ENCODE measurements around the gene PIGW.

The PIGW gene

DNA sequence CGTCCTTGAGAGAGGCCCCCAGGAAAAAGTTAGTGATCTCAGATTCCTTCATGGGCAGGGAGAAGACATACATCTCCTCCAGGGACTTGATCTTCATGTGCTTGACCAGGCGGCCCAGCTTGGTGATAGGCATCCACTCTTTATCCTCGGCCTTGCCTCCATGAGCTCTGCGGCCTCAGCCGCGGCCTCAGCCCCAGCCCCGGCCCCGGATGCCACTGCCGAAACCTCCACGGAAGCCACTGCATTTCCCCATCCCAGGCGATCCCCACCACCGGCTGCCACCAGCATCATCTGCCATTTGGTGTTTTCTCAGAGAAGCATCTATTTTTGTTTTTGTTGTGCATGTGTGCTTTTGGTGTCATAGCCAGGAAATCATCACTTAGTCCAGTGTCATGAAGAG lies 40.2 kb downstream of the PIGW start:
- TF ChIP-seq, protein P1, sequence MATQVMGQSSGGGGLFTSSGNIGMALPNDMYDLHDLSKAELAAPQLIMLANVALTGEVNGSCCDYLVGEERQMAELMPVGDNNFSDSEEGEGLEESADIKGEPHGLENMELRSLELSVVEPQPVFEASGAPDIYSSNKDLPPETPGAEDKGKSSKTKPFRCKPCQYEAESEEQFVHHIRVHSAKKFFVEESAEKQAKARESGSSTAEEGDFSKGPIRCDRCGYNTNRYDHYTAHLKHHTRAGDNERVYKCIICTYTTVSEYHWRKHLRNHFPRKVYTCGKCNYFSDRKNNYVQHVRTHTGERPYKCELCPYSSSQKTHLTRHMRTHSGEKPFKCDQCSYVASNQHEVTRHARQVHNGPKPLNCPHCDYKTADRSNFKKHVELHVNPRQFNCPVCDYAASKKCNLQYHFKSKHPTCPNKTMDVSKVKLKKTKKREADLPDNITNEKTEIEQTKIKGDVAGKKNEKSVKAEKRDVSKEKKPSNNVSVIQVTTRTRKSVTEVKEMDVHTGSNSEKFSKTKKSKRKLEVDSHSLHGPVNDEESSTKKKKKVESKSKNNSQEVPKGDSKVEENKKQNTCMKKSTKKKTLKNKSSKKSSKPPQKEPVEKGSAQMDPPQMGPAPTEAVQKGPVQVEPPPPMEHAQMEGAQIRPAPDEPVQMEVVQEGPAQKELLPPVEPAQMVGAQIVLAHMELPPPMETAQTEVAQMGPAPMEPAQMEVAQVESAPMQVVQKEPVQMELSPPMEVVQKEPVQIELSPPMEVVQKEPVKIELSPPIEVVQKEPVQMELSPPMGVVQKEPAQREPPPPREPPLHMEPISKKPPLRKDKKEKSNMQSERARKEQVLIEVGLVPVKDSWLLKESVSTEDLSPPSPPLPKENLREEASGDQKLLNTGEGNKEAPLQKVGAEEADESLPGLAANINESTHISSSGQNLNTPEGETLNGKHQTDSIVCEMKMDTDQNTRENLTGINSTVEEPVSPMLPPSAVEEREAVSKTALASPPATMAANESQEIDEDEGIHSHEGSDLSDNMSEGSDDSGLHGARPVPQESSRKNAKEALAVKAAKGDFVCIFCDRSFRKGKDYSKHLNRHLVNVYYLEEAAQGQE (IDR thresholded peaks at IDR 0.05; ENCODE audit: insufficient replicate concordance, low read depth), result no peak
- H3K27ac ChIP-seq (replicated peaks), result no peak overlapping the region
- no peak for DNase-seq (ENCODE audit: low read depth in 1 of 2, low spot score in 1 of 2)
- H3K4me3 ChIP-seq (replicated peaks; ENCODE audit: insufficient read depth, low read length), result no peak overlapping the region
- H3K27me3 ChIP-seq (ENCODE audit: insufficient read depth, poor library complexity, severe bottlenecking), result no peaks in the 10 kb centered on the region

DNA sequence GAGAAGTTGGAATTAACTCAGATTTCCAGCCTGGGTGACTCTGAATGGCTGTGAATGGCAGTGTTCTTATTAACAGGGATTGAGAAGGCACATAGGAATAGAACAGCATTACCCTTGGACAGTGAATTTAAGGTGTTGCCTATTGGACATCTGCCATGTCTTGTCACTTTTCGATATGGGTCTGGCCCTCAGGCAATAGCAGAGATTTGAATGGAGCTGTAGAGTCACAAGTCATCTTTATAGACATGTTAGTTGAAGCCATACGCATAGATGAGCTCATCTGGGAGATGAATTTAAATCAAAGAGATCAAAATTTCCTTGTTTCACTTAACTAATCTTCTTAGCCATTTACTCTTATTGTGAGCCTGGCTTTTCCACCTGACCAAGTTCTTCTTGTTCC lies 42.0 kb downstream of the PIGW start:
- DNase-seq (ENCODE audit: low read depth in 1 of 2, low spot score in 1 of 2), result no peak
- Histone ChIP-seq H3K27me3 (ENCODE audit: insufficient read depth, poor library complexity, severe bottlenecking) (no peaks in the 10 kb centered on the region), H3K27ac (replicated peaks) (no peak overlapping the region), H3K4me3 (replicated peaks; ENCODE audit: insufficient read depth, low read length) (no peak overlapping the region)
- TF ChIP-seq GABPA (IDR thresholded peaks at IDR 0.05; ENCODE audit: low read depth), result no peak
- TF ChIP-seq, protein P2, sequence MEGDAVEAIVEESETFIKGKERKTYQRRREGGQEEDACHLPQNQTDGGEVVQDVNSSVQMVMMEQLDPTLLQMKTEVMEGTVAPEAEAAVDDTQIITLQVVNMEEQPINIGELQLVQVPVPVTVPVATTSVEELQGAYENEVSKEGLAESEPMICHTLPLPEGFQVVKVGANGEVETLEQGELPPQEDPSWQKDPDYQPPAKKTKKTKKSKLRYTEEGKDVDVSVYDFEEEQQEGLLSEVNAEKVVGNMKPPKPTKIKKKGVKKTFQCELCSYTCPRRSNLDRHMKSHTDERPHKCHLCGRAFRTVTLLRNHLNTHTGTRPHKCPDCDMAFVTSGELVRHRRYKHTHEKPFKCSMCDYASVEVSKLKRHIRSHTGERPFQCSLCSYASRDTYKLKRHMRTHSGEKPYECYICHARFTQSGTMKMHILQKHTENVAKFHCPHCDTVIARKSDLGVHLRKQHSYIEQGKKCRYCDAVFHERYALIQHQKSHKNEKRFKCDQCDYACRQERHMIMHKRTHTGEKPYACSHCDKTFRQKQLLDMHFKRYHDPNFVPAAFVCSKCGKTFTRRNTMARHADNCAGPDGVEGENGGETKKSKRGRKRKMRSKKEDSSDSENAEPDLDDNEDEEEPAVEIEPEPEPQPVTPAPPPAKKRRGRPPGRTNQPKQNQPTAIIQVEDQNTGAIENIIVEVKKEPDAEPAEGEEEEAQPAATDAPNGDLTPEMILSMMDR (IDR thresholded peaks at IDR 0.05; ENCODE audit: insufficient read depth, low read length), result no peak

DNA sequence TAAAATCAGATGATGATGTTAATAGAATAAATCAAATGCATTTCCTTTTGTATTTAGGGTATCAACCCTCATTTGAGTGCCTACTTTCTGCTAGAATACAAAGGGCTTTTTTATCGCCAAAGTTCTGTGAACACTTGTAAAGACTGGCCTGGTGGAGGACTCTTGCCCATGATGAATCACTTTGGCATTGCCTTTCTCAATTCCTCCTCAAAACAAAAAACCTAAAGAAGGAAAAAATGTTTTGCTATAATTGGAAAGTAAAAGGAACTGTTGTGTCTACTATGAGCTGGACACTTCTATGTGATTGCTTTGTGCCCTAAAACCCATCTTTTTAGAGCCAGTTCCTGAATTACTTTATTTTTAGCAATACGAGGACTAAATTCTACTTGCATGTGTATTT lies 43.9 kb downstream of the PIGW start:
- no peak overlapping the region for H3K4me3 ChIP-seq (replicated peaks; ENCODE audit: insufficient read depth, low read length)
- no peak for DNase-seq (ENCODE audit: low read depth in 1 of 2, low spot score in 1 of 2)
- H3K27ac ChIP-seq (replicated peaks), result no peak overlapping the region
- TF ChIP-seq, protein P1 (IDR thresholded peaks at IDR 0.05; ENCODE audit: insufficient replicate concordance, low read depth), result no peak
- TF ChIP-seq GABPA (IDR thresholded peaks at IDR 0.05; ENCODE audit: low read depth) (no peak), POLR2AphosphoS5 (IDR thresholded peaks at IDR 0.05; ENCODE audit: low read depth) (no peak), SPI1 (IDR thresholded peaks at IDR 0.05; ENCODE audit: borderline replicate concordance, low read depth) (no peak)
- TF ChIP-seq, protein P2 (IDR thresholded peaks at IDR 0.05; ENCODE audit: insufficient read depth, low read length), result no peak
- H3K27me3 ChIP-seq (ENCODE audit: insufficient read depth, poor library complexity, severe bottlenecking), result no peaks in the 10 kb centered on the region

DNA sequence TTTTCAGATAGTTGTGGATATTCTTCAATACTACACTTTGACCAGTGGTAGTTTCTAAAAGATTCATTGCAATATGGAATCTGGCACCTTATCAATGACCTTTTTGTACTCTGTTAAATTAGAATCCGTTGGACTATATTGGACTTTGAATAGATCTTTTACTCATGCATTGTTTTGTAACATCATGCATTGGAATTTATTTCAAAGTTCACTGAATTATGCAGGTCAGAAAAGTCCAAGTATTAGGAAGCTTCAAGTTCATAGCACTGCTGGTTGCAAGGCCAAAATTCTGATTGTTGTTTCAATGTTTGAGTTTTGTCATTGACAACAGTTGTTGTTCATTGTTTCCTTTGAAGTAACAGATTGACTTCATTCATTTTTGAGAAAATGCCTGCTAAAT lies 49.0 kb downstream of the PIGW start:
- H3K27ac ChIP-seq (replicated peaks), result no peak overlapping the region
- TF ChIP-seq GABPA (IDR thresholded peaks at IDR 0.05; ENCODE audit: low read depth) (no peak), POLR2AphosphoS5 (IDR thresholded peaks at IDR 0.05; ENCODE audit: low read depth) (no peak), SPI1 (IDR thresholded peaks at IDR 0.05; ENCODE audit: borderline replicate concordance, low read depth) (no peak)
- TF ChIP-seq, protein P1 (IDR thresholded peaks at IDR 0.05; ENCODE audit: insufficient replicate concordance, low read depth), result no peak
- TF ChIP-seq, protein P2 (IDR thresholded peaks at IDR 0.05; ENCODE audit: insufficient read depth, low read length), result no peak
- DNase-seq (ENCODE audit: low read depth in 1 of 2, low spot score in 1 of 2), result no peak
- no peaks in the 10 kb centered on the region for H3K27me3 ChIP-seq (ENCODE audit: insufficient read depth, poor library complexity, severe bottlenecking)
- no peak overlapping the region for H3K4me3 ChIP-seq (replicated peaks; ENCODE audit: insufficient read depth, low read length)
